HG03439 (cell line): ENCODE results near the gene PRF1.

Experiments used
- ATAC-seq: cut with Tn5 transposase; IDR thresholded peaks from one replicate; pipeline ENCODE4 v1.9.1; 2021; ENCODE audit warnings: mild to moderate bottlenecking, moderate library complexity; ENCODE audit not compliant: unreplicated experiment

The PRF1 gene

GRCh38 chr10:70578371-70578947 lies 24.1 kb downstream of the PRF1 start:
- ATAC-seq: peak; percentile 48

- ATAC-seq: no peak
Measured at GRCh38 chr10:70576803-70577517, 25.6 kb downstream of the PRF1 start.

GRCh38 chr10:70575874-70576802 lies 26.4 kb downstream of the PRF1 start:
- peak; percentile 55 for ATAC-seq

- no peak for ATAC-seq
Measured at GRCh38 chr10:70575486-70575873, 27.1 kb downstream of the PRF1 start.

- no peak for ATAC-seq
Measured at GRCh38 chr10:70573599-70574506, 28.7 kb downstream of the PRF1 start.

GRCh38 chr10:70571636-70572439 lies 30.7 kb downstream of the PRF1 start:
- ATAC-seq: no peak

- ATAC-seq: no peak
Measured at GRCh38 chr10:70571236-70571635, 31.3 kb downstream of the PRF1 start.

- ATAC-seq: no peak
Measured at GRCh38 chr10:70568781-70569495, 33.6 kb downstream of the PRF1 start.

GRCh38 chr10:70568113-70568512 lies 34.4 kb downstream of the PRF1 start:
- no peak for ATAC-seq

- ATAC-seq: no peak
Measured at GRCh38 chr10:70567603-70568002, 34.9 kb downstream of the PRF1 start.

GRCh38 chr10:70566515-70567290 lies 35.8 kb downstream of the PRF1 start:
- no peak for ATAC-seq

- ATAC-seq: no peak
Measured at GRCh38 chr10:70565556-70566514, 36.7 kb downstream of the PRF1 start.

- ATAC-seq: no peak
Measured at GRCh38 chr10:70564901-70565351, 37.6 kb downstream of the PRF1 start.

- no peak for ATAC-seq
Measured at GRCh38 chr10:70564113-70564725, 38.3 kb downstream of the PRF1 start.

- ATAC-seq: no peak
Measured at GRCh38 chr10:70563230-70563629, 39.3 kb downstream of the PRF1 start.

GRCh38 chr10:70562036-70562755 lies 40.3 kb downstream of the PRF1 start:
- ATAC-seq: no peak
